ENCODE measurements around the gene ATP10D. TPM values are rescaled to one million over a fixed set of nuclear protein-coding genes. Genes with fewer than 3 reads are reported as not detected.

The ATP10D gene
- total and polyA plus RNA-seq, 2 donors (not counting 1 experiment from before 2014, with no cell fraction given), result 16.1 to 36.2 TPM

DNA sequence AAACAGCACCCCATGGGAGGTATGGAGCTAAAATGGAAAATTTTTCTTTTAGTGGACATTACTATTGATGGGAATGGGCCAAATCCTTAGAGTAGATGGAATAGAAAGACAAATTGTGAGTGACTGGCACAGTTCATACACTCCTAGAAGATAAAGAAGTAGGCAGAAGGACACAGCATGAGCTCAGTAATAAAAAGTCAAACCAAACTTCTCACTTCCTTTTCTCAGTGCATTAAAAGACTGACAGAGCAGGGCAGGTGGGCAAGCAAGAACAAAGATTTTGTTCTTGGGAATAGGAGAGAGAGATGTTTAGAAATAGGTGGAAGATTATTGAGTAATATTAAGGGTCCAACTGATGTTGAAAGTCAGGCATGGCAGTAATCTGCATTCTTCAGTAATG, 132.5 kb downstream of the ATP10D start:
- Mint-ChIP-seq H3K4me1 (no peaks in the 10 kb centered on the region), H3K4me3 (no peak overlapping the region), H3K27ac (no peak overlapping the region), H3K9me3 (ENCODE audit: insufficient read depth) (peaks cover 2% of the 10 kb centered on the region), H3K27me3 (no peaks in the 10 kb centered on the region)
- no peak for ATAC-seq (ENCODE audit: low read depth)
- POLR2A ChIA-PET, result no interaction called here
- CTCF ChIA-PET, result no interaction called here
- DNase-seq, result no peak
- H3K36me3 ChIP-seq (replicated peaks in 1 of 2; ENCODE audit: control extremely low read depth in 1 of 2, control insufficient read depth in 1 of 2, extremely low read depth in 1 of 2, insufficient read depth in 2 of 2, low read length in 1 of 2), result no peaks in the 10 kb centered on the region
- peaks cover 0 to 4% (median 0%) of the 10 kb centered on the region in 3 donors for H3K9me3 ChIP-seq (ENCODE audit: control extremely low read depth in 1 of 3, control insufficient read depth in 2 of 3, insufficient read depth in 1 of 3, low read length in 2 of 3)
- H3K4me1 ChIP-seq (ENCODE audit: control insufficient read depth in 2 of 2, insufficient read depth in 2 of 2, low read length in 2 of 2), result no peaks in the 10 kb centered on the region
- H3K27me3 ChIP-seq (replicated peaks in 1 of 4; ENCODE audit: control extremely low read depth in 1 of 4, control insufficient read depth in 3 of 4, insufficient read depth in 4 of 4, low read length in 3 of 4), result no peaks in the 10 kb centered on the region
- no peaks in the 10 kb centered on the region for H4K20me1 ChIP-seq (ENCODE audit: control insufficient read depth, insufficient read depth, low read length, poor library complexity, severe bottlenecking)
- H3K27ac ChIP-seq (ENCODE audit: low read length in 2 of 2), result no peak overlapping the region
- H3K4me2 ChIP-seq (replicated peaks; ENCODE audit: low read depth, low read length, poor library complexity, severe bottlenecking), result no peak overlapping the region
- no peak for TF ChIP-seq EZH2 (IDR thresholded peaks at IDR 0.05; ENCODE audit: borderline replicate concordance, insufficient read depth, low read depth, low read length, poor library complexity, severe bottlenecking)
- TF ChIP-seq, protein P1, sequence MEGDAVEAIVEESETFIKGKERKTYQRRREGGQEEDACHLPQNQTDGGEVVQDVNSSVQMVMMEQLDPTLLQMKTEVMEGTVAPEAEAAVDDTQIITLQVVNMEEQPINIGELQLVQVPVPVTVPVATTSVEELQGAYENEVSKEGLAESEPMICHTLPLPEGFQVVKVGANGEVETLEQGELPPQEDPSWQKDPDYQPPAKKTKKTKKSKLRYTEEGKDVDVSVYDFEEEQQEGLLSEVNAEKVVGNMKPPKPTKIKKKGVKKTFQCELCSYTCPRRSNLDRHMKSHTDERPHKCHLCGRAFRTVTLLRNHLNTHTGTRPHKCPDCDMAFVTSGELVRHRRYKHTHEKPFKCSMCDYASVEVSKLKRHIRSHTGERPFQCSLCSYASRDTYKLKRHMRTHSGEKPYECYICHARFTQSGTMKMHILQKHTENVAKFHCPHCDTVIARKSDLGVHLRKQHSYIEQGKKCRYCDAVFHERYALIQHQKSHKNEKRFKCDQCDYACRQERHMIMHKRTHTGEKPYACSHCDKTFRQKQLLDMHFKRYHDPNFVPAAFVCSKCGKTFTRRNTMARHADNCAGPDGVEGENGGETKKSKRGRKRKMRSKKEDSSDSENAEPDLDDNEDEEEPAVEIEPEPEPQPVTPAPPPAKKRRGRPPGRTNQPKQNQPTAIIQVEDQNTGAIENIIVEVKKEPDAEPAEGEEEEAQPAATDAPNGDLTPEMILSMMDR (IDR thresholded peaks at IDR 0.05), result no peak
- intact Hi-C loops (cut with micrococcal nuclease), result no loop called here
- no peaks in the 10 kb centered on the region for H3K79me2 ChIP-seq (ENCODE audit: control insufficient read depth, insufficient read depth, low read length)
- H2AFZ ChIP-seq (ENCODE audit: insufficient read depth, low read depth, low read length, poor library complexity, severe bottlenecking), result no peak overlapping the region
- no peak overlapping the region for H3K9ac ChIP-seq (ENCODE audit: low read length)
- H3K4me3 ChIP-seq (ENCODE audit: control extremely low read depth in 1 of 5, extremely low read depth in 1 of 5, insufficient read depth in 1 of 5, low read depth in 2 of 5, low read length in 4 of 5), result no peak overlapping the region

DNA sequence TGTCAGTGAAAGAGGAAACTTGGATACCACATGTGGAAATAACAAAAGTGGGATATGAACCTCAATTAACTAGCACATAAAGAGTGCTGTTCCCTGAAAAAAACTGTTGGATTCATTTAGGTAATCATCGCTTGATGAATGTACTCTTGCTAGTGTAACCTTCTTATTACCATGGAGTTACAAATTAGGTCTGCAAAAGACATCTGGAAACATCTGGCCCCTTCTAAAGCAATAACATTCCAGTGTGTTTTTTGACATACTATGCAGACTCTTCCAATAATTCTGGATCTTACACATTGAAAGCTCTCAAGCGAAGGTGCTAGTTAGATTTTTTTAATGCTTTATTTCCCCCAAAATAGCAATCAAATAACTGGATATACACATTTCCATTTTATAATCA, 134.6 kb downstream of the ATP10D start:
- no peaks in the 10 kb centered on the region for H3K79me2 ChIP-seq (ENCODE audit: control insufficient read depth, insufficient read depth, low read length)
- no peak for ATAC-seq (ENCODE audit: low read depth)
- H4K20me1 ChIP-seq (ENCODE audit: control insufficient read depth, insufficient read depth, low read length, poor library complexity, severe bottlenecking), result no peaks in the 10 kb centered on the region
- H3K36me3 ChIP-seq (replicated peaks in 1 of 2; ENCODE audit: control extremely low read depth in 1 of 2, control insufficient read depth in 1 of 2, extremely low read depth in 1 of 2, insufficient read depth in 2 of 2, low read length in 1 of 2), result no peaks in the 10 kb centered on the region
- H3K9me3 Mint-ChIP-seq (ENCODE audit: insufficient read depth), result peaks cover 3% of the 10 kb centered on the region
- no peaks in the 10 kb centered on the region for H3K4me1 ChIP-seq (ENCODE audit: control insufficient read depth in 2 of 2, insufficient read depth in 2 of 2, low read length in 2 of 2)
- H3K4me2 ChIP-seq (replicated peaks; ENCODE audit: low read depth, low read length, poor library complexity, severe bottlenecking), result no peak overlapping the region
- no peak overlapping the region for H3K27ac ChIP-seq (ENCODE audit: low read length in 2 of 2)
- no peak for DNase-seq
- no peak overlapping the region for H3K27ac Mint-ChIP-seq
- POLR2A ChIA-PET, result no interaction called here
- intact Hi-C loops (cut with micrococcal nuclease), result no loop called here
- no peaks in the 10 kb centered on the region for H3K4me1 Mint-ChIP-seq
- no CpG with 5 or more reads among the region's 2 CpGs for WGBS (ENCODE audit: insufficient coverage)
- no peaks in the 10 kb centered on the region for H3K27me3 Mint-ChIP-seq
- no peaks in the 10 kb centered on the region for H3K9me3 ChIP-seq (ENCODE audit: control extremely low read depth in 1 of 3, control insufficient read depth in 2 of 3, insufficient read depth in 1 of 3, low read length in 2 of 3)
- H3K27me3 ChIP-seq (replicated peaks in 1 of 4; ENCODE audit: control extremely low read depth in 1 of 4, control insufficient read depth in 3 of 4, insufficient read depth in 4 of 4, low read length in 3 of 4), result no peaks in the 10 kb centered on the region
- H3K4me3 ChIP-seq (ENCODE audit: control extremely low read depth in 1 of 5, extremely low read depth in 1 of 5, insufficient read depth in 1 of 5, low read depth in 2 of 5, low read length in 4 of 5), result no peak overlapping the region
- TF ChIP-seq, protein P1 (IDR thresholded peaks at IDR 0.05), result no peak
- TF ChIP-seq EZH2 (IDR thresholded peaks at IDR 0.05; ENCODE audit: borderline replicate concordance, insufficient read depth, low read depth, low read length, poor library complexity, severe bottlenecking), result no peak
- H3K9ac ChIP-seq (ENCODE audit: low read length), result no peak overlapping the region
- CTCF ChIA-PET, result no interaction called here
- no peak overlapping the region for H3K4me3 Mint-ChIP-seq
- no peak overlapping the region for H2AFZ ChIP-seq (ENCODE audit: insufficient read depth, low read depth, low read length, poor library complexity, severe bottlenecking)
